ENCODE measurements around the gene NDUFA11. TPM values are rescaled to one million over a fixed set of nuclear protein-coding genes. Genes with fewer than 3 reads are reported as not detected.
A peak's percentile ranks its signal among the peaks of the same experiment; 100 is the strongest.

NDUFA11 gene
- total and polyA plus RNA-seq, 2 of the 13 experiments (the other 11 are each of a cell fraction or from before 2014, with no cell fraction given), result 286 to 378 TPM

GRCh38 chr19:5935473-5936291 is 32.1 kb upstream of the NDUFA11 start:
- H2AFZ ChIP-seq (ENCODE audit: low read length), result no peak overlapping the region
- peaks cover 48% of the 10 kb centered on the region; the same call in 1 of the 2 replicates for H4K20me1 ChIP-seq (ENCODE audit: insufficient read depth, low read length)
- ATAC-seq (no peak), FAIRE-seq (no peak), DNase-seq (ENCODE audit: low spot score) (no peak)
- POLR2A ChIA-PET, result no interaction called here
- BruUV-seq (replicated peaks), result no TSS peak
- intact Hi-C loops (cut with micrococcal nuclease; ENCODE audit: unreplicated experiment), result no loop called here
- H3K79me2 ChIP-seq (ENCODE audit: insufficient read depth, low read length), result peaks cover 41% of the 10 kb centered on the region
- no peaks in the 10 kb centered on the region for H3K4me1 ChIP-seq (ENCODE audit: insufficient read depth, low read length)
- CTCF ChIA-PET (ENCODE audit: low intra/inter-chr PET ratio, low total read pairs), result no interaction called here
- TF ChIP-seq, protein P1, sequence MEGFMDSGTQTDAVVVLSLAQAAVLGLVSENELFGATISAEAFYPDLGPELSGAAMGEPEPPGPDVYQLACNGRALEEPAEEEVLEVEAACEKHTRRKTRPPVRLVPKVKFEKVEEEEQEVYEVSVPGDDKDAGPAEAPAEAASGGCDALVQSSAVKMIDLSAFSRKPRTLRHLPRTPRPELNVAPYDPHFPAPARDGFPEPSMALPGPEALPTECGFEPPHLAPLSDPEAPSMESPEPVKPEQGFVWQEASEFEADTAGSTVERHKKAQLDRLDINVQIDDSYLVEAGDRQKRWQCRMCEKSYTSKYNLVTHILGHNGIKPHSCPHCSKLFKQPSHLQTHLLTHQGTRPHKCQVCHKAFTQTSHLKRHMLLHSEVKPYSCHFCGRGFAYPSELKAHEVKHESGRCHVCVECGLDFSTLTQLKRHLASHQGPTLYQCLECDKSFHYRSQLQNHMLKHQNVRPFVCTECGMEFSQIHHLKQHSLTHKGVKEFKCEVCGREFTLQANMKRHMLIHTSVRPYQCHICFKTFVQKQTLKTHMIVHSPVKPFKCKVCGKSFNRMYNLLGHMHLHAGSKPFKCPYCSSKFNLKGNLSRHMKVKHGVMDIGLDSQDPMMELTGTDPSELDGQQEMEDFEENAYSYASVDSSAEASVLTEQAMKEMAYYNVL (CRISPR knock-in tag; IDR thresholded peaks at IDR 0.05; ENCODE audit: borderline replicate concordance), result no peak
- no peak for TF ChIP-seq ZNF331 (CRISPR knock-in tag; IDR thresholded peaks at IDR 0.05)
- TF ChIP-seq FOXO1 (CRISPR knock-in tag; IDR thresholded peaks at IDR 0.05), result no peak
- TF ChIP-seq RBM39 (IDR thresholded peaks at IDR 0.05; ENCODE audit: low read depth, low read length, poor library complexity, severe bottlenecking), result no peak
- TF ChIP-seq ZSCAN29 (CRISPR knock-in tag; conservative IDR thresholded peaks at IDR 0.05), result no peak
- TF ChIP-seq ZNF333 (CRISPR knock-in tag; IDR thresholded peaks at IDR 0.05; ENCODE audit: borderline replicate concordance), result no peak
- TF ChIP-seq, protein P2, sequence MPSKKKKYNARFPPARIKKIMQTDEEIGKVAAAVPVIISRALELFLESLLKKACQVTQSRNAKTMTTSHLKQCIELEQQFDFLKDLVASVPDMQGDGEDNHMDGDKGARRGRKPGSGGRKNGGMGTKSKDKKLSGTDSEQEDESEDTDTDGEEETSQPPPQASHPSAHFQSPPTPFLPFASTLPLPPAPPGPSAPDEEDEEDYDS (CRISPR knock-in tag; IDR thresholded peaks at IDR 0.05), result no peak
- TF ChIP-seq, protein P3, sequence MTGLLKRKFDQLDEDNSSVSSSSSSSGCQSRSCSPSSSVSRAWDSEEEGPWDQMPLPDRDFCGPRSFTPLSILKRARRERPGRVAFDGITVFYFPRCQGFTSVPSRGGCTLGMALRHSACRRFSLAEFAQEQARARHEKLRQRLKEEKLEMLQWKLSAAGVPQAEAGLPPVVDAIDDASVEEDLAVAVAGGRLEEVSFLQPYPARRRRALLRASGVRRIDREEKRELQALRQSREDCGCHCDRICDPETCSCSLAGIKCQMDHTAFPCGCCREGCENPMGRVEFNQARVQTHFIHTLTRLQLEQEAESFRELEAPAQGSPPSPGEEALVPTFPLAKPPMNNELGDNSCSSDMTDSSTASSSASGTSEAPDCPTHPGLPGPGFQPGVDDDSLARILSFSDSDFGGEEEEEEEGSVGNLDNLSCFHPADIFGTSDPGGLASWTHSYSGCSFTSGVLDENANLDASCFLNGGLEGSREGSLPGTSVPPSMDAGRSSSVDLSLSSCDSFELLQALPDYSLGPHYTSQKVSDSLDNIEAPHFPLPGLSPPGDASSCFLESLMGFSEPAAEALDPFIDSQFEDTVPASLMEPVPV (CRISPR knock-in tag; IDR thresholded peaks at IDR 0.05), result no peak
- no peak for TF ChIP-seq ATF2 (CRISPR knock-in tag; IDR thresholded peaks at IDR 0.05)
- no peak for TF ChIP-seq RNF2 (conservative IDR thresholded peaks at IDR 0.05; ENCODE audit: low read depth)
- TF ChIP-seq AGO2 (optimal IDR thresholded peaks at IDR 0.05; ENCODE audit: low read depth, low read length), result peak; percentile 62
- no peak for TF ChIP-seq KDM4B (CRISPR knock-in tag; IDR thresholded peaks at IDR 0.05)
- TF ChIP-seq ZNF883 (CRISPR knock-in tag; IDR thresholded peaks at IDR 0.05; ENCODE audit: not compliant biosample characterization), result peak; percentile 17
- TF ChIP-seq ZNF235 (CRISPR knock-in tag; IDR thresholded peaks at IDR 0.05; ENCODE audit: borderline replicate concordance), result no peak
- TF ChIP-seq POLR2AphosphoS5 (IDR thresholded peaks at IDR 0.05; ENCODE audit: low read depth, low read length), result no peak
- no peak for TF ChIP-seq DR1 (CRISPR knock-in tag; IDR thresholded peaks at IDR 0.05)
- no peak for TF ChIP-seq HMGA1 (CRISPR knock-in tag; conservative IDR thresholded peaks at IDR 0.05)
- H3K27me3 ChIP-seq (ENCODE audit: control insufficient read depth in 1 of 2, insufficient read depth in 2 of 2, low read length in 2 of 2), result no peaks in the 10 kb centered on the region
- peaks cover 51 to 88% of the 10 kb centered on the region in 2 experiments for H3K36me3 ChIP-seq (replicated peaks in 1 of 2; ENCODE audit: control insufficient read depth in 1 of 2, insufficient read depth in 2 of 2, low read length in 2 of 2)
- H3K4me3 ChIP-seq (replicated peaks in 1 of 3; ENCODE audit: insufficient read depth in 1 of 3, low read depth in 2 of 3, low read length in 3 of 3), result no peak overlapping the region
- in situ Hi-C loops (cut with HindIII; ENCODE audit: extremely low pct_ligation_motif_present, low pct_unique_long_range_greater_than_20kb), result no loop called here
- H3K4me2 ChIP-seq (ENCODE audit: low read depth, low read length), result no peak overlapping the region
- H3K9ac ChIP-seq (ENCODE audit: insufficient read depth, low read depth, low read length), result no peak overlapping the region
- 97% methylated on average over 18 of the region's 25 CpGs for WGBS (ENCODE audit: low lambda C conversion rate)
- H3K9me3 ChIP-seq (ENCODE audit: low read length), result no peaks in the 10 kb centered on the region
- H3K27ac ChIP-seq (ENCODE audit: extremely low read length, insufficient read depth, low read length), result no peak overlapping the region
